GM10248 (cell line): ENCODE data around the gene LIPF.

Experiments used
- CTCF ChIA-PET: fragments of 300-600 bp; sonication (Branson Sonifier 250); formaldehyde crosslinking; extraction: SDS; loops from one replicate; lab custom pipeline; 2021; ENCODE audit warnings: antibody characterized with exemption; lab: Yijun Ruan, JAX
- POLR2A ChIA-PET: fragments of 350-650 bp; sonication (Branson Sonifier 250); formaldehyde crosslinking; extraction: SDS; loops from one replicate; lab custom pipeline; 2020; ENCODE audit warnings: antibody characterized with exemption; lab: Yijun Ruan, JAX
- DNase-seq: peaks from one replicate; pipeline ENCODE4 v3.0.0; 2012; ENCODE audit errors: extremely low spot score
- TF ChIP-seq, protein P1 (sequence below): IDR thresholded peaks from 2 replicates; pipeline ENCODE4 v1.5.1; 2012; ENCODE audit warnings: mild to moderate bottlenecking, low read depth; ENCODE audit errors: extremely low read depth, missing control alignments, control extremely low read depth

LIPF gene

DNA sequence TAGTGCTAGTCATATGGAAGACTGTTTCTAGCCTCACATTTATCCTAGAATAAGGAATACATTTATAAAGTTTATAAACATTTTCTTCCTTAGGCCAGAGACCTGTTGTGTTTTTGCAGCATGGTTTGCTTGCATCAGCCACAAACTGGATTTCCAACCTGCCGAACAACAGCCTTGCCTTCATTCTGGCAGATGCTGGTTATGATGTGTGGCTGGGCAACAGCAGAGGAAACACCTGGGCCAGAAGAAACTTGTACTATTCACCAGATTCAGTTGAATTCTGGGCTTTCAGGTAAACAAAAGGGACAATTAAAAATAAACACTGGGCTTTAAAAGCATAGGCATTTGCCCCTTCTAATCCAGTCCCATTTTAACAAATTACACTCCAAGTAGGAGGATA is 4.2 kb downstream of the LIPF start:
- POLR2A ChIA-PET = no interaction called here
- TF ChIP-seq, protein P1, sequence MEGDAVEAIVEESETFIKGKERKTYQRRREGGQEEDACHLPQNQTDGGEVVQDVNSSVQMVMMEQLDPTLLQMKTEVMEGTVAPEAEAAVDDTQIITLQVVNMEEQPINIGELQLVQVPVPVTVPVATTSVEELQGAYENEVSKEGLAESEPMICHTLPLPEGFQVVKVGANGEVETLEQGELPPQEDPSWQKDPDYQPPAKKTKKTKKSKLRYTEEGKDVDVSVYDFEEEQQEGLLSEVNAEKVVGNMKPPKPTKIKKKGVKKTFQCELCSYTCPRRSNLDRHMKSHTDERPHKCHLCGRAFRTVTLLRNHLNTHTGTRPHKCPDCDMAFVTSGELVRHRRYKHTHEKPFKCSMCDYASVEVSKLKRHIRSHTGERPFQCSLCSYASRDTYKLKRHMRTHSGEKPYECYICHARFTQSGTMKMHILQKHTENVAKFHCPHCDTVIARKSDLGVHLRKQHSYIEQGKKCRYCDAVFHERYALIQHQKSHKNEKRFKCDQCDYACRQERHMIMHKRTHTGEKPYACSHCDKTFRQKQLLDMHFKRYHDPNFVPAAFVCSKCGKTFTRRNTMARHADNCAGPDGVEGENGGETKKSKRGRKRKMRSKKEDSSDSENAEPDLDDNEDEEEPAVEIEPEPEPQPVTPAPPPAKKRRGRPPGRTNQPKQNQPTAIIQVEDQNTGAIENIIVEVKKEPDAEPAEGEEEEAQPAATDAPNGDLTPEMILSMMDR = no peak
- CTCF ChIA-PET = interaction anchor here (1.3 to 1.6 kb wide), 2 partner anchors 17 to 50 kb away, joined by 3 to 4 read pairs; no protein-coding TSS in a partner anchor
- no peak for DNase-seq

DNA sequence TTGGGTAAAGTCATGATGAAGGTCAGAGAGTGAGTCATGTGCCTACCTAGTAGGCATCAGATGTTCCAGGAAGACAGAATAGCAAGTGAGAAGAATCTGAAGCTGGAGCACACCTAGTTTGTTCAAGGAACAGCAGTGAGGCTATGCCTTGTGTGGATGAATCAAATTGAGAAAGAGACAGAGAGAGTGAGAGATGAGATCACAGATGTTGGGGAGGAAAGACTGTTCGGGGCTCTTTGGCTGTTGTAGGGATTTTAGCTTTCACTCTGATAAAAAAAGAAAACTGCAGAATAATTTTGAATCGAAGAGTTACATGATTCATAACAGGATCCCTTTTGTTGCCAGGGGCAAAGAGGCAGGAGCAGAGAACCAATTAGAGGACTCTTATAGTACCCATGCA is 6.3 kb downstream of the LIPF start:
- POLR2A ChIA-PET = no interaction called here

DNA sequence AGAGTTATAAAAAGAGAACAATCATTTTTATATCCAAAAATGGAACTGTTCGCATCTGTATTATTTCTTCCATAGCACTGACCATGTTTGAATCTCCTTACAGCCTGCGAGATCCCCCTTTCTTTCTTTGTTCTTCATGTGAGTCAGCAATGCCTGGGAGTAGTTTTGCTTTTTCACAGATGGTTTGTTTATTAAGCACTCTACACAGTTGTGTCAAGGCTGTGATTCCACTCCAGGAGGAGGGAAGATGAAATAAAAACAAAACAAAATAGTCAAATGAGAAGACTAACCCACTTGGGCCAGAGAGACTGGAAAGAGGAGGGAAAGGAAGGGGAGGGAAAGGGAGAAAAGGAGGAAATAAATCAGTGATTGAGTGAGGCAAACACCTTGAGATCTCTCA is 7.8 kb downstream of the LIPF start:
- TF ChIP-seq, protein P1 = no peak
- CTCF ChIA-PET = interaction anchor here (1.1 to 1.6 kb wide), 3 partner anchors 10 to 26 kb away, joined by 3 read pairs; no protein-coding TSS in a partner anchor
- POLR2A ChIA-PET = no interaction called here
- peak; percentile 10 for DNase-seq

More for the DNA sequence above, 6.3 kb downstream of the LIPF start:
- DNase-seq = peak; percentile 24
- TF ChIP-seq, protein P1 = no peak
- CTCF ChIA-PET = interaction anchor here (0.8 to 2.4 kb wide), 7 partner anchors 10 to 58 kb away, joined by 3 to 8 read pairs (median 4); no protein-coding TSS in a partner anchor

DNA sequence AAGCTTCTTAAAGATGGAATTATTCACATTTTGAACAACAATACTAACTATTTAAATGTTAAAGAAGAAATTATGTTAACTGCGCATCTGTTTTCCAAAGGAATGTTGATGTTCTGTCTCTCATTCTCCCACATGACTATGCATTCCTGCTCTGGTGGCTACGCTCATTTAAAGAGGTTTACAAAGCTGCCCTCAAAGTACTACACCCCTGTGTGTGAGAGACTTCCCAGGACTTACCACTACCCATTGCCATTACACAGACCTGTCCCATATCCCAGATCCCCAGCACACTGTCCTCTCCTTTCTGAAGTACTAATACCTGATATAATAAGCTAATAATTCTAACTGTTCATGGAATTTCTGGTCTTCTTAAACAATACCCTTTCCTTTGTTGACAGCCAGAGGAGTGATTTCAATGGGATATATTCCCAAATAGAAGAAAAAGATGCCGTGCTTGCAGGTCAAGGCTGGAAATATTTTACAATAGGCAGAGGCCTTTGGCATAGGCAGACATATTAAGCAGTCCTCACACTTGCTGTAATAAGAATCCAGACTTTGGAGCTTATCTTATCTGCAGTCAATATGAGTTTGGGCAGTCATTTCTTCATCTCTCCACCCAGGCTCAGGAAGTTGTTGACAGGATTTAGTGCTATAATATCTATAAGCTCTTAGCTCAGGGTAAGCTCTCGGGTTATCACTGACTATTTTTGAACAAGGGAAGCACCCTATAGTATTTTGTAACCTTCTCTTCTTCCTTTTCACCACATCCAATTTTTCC is 12.2 kb downstream of the LIPF start:
- no peak for DNase-seq
- POLR2A ChIA-PET = no interaction called here
- CTCF ChIA-PET = interaction anchor here (0.9 to 2.8 kb wide), 4 partner anchors 9 to 256 kb away, joined by 3 to 8 read pairs (median 6); no protein-coding TSS in a partner anchor
- TF ChIP-seq, protein P1 = no peak

DNA sequence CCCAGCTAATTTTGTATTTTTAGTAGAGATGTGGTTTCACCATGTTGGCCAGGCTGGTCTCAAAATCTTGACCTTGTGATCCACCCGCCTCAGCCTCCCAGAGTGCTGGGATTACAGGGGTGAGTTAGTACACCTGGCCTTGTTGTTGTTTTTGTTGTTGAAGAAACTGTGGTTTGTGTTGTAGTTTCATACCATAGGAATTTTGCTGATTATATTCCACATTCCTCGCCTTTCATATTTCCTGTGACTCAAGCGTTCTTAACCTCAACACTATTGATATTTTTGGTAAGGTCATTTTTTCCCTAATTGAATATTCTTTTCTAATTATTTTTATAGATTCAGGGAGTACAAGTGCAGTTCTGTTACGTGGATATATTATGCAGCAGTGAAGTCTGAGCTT is 16.7 kb downstream of the LIPF start:
- DNase-seq = no peak
- CTCF ChIA-PET = interaction anchor here (1.1 to 1.5 kb wide), 3 partner anchors 9 to 130 kb away, joined by 3 to 4 read pairs (median 3); no protein-coding TSS in a partner anchor
- TF ChIP-seq, protein P1 = no peak
- POLR2A ChIA-PET = interaction anchor here (0.6 kb wide), 1 partner anchor 42 kb away, joined by 3 read pairs; no protein-coding TSS in a partner anchor

DNA sequence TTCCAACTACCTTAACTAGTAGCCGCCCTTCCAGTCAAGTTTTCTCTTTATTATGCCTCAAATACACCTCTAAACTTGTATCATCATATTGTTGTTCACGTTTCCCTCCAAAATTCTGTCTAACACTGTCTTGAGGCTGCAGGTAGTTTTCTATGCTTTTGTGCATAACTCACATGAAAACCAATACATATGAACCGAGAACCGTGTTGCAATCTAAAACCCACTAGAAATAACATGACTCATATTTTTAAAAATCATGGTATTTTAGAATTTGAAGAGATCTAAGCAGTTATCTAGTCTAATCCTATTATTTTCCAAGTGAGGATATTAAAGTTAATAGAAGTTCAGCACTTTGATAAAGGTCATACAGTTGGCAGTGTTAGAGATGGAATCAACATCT is 18.2 kb downstream of the LIPF start:
- TF ChIP-seq, protein P1 = no peak
- CTCF ChIA-PET = interaction anchor here (0.9 to 1.5 kb wide), 5 partner anchors 8 to 252 kb away, joined by 3 to 5 read pairs (median 3); no protein-coding TSS in a partner anchor
- DNase-seq = no peak
- POLR2A ChIA-PET = no interaction called here
